ELR (cell line): ENCODE results near the gene SPRR1B.
"Not testable (repeated sequence)": the region's sequence is repeated elsewhere in the genome, so short reads cannot be mapped to it uniquely, and the experiment has no call there.

Experiments used
- DNase-seq: peaks from one replicate; pipeline ENCODE4 v3.0.0-alpha.2; 2015; ENCODE audit warnings: low read depth

SPRR1B gene, protein sequence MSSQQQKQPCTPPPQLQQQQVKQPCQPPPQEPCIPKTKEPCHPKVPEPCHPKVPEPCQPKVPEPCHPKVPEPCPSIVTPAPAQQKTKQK

GRCh38 chr1:153030895-153031294, at the start of gene SPRR1B:
Gene SPRR1B, plus strand, starts transcription at chr1:153031203. Its CDS starts 1,143 bp downstream, at chr1:153032346.
- no peak for DNase-seq

DNA sequence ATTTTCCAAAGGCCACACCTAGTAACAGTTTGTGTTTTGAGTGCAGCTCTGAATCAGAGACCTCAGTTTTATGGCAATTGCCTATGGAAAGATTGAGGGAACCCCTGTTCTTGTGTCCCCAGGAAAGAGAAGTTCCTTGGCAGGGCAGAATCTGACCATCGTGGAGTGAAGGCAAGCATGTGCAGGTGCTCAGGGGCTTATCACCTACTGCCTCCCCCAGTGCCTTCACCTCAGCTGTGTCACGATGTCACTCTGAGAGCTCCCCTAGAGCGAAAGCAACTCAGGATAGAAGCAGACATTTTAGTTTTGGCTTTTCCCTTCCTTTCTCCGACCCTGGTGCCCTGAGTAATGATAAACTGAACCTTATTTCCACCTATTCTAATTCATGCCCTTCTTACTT, 48.9 kb upstream of the SPRR1B start:
- no peak for DNase-seq

DNA sequence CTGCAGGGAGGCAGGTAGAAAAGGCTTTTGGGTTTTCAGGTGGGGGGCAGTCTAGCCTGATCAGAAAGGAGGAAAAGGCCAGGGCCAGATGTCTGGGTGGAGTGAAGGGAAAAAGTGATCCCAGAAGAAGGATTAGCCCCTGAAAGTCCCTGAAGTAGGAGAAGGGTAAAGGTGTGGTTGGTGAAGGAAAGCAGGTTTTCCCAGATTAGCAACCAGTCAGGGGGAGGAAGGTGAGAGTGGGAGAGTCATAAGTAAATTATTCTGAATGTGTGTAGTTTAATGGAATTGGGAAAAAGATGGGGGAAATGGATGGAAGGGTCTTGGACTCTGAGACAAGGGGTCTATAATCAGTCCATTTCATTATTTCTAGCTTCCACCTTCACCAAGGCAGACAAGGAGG, 47.8 kb upstream of the SPRR1B start:
- DNase-seq = no peak

- DNase-seq = no peak
Observed at GRCh38 chr1:152983743-152984142, 47.3 kb upstream of the SPRR1B start, which contains the start of gene SPRR1A. Gene SPRR1A, plus strand, starts transcription at chr1:152984081. Its CDS starts 1,150 bp downstream, at chr1:152985231.

- DNase-seq = no peak
Observed at GRCh38 chr1:152986578-152986977, 44.4 kb upstream of the SPRR1B start.

GRCh38 chr1:152993186-152993585, 37.8 kb upstream of the SPRR1B start:
- DNase-seq = no peak

- no peak for DNase-seq
Observed at GRCh38 chr1:152995842-152996241, 35.2 kb upstream of the SPRR1B start.

GRCh38 chr1:152996633-152997400, 34.2 kb upstream of the SPRR1B start:
- no peak for DNase-seq

- no peak for DNase-seq
Observed at GRCh38 chr1:152997901-152998300, 33.1 kb upstream of the SPRR1B start.

DNA sequence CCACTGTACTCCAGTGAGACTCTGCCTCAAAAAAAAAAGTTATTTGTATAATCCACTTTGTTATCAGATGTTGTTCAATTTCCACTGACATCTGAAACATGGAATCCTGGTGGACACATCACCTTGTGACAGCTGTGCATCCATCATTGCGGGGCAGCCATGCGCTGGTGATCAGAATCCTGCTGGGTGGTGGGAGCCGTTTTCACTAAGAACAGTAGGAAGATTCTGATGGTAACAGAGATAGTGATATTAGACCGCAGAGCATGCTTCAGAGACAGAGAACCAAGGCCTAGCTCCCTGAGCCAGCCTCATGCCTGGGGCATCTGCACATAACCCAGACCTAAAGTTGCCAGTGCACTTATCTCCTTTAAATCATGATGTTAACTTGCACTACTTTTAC, 32.5 kb upstream of the SPRR1B start:
- DNase-seq = no peak

GRCh38 chr1:152999818-153000217, 31.2 kb upstream of the SPRR1B start:
- no peak for DNase-seq

DNA sequence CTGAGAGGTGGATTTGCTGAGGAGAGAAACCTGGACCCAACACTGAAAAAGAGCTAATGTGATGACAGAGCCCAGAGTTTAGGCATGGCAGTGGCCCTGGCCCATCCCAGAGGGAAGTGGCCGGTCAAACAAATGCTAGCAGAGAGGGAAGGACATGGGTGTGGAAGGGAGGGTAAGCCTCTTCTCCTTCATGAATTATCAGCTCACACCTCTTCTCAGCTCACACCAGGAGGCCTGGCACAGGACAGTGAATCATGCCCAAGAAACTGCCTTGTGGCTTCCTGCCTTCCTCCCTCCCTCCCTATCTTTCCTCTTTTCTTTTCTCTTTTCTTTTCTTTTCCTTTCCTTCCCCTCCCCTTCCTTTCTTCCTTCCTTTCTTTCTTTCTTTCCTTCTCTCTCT, 30.7 kb upstream of the SPRR1B start:
- DNase-seq = no peak

GRCh38 chr1:153001382-153001781, 29.6 kb upstream of the SPRR1B start, which contains the start of gene SPRR3:
Gene SPRR3, plus strand, starts transcription at chr1:153001749. Its CDS starts 1,272 bp downstream, at chr1:153003021.
- DNase-seq = no peak

GRCh38 chr1:153011235-153011758, 19.7 kb upstream of the SPRR1B start:
- DNase-seq = not testable (repeated sequence)

DNA sequence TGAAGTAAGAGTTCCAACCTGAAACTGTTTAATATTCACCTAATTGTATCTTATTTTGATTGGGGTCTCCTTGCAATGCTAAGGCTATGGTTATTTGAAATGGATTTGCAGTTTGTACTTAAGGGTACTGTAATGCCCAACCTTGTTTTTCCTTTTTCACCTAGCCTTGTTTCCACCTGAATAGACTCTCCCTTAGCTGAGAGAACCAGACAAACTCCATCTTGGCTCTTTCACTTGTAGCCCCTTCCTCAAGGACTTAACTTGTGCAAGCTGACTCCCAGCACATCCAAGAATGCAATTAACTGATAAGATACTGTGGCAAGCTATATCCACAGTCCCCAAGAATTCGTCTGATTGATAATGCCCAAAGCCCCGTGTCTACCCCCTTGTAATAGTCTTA, 9.2 kb upstream of the SPRR1B start:
- DNase-seq = not testable (repeated sequence)

- not testable (repeated sequence) for DNase-seq
Observed at GRCh38 chr1:153022340-153022739, 8.7 kb upstream of the SPRR1B start.

DNA sequence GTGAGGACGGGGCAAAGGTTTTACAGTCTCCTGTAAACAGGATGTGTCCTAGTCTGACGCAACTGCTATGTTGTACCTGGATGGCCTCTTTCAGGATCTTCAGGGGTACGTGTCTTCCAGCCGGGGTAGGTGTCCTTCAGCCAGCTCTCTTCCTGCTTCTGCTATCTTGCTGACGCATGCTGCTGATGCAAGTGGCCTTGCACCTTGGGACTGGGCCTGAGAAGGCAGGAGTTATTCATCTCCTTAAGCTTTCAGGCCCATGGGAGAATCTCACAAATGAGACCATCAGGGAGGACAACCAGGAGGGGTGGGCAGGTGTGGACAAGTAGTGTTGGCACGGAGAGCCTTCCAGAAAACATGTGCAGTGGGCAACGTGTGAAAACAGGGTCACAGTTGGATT, 7.9 kb upstream of the SPRR1B start:
- DNase-seq = no peak

DNA sequence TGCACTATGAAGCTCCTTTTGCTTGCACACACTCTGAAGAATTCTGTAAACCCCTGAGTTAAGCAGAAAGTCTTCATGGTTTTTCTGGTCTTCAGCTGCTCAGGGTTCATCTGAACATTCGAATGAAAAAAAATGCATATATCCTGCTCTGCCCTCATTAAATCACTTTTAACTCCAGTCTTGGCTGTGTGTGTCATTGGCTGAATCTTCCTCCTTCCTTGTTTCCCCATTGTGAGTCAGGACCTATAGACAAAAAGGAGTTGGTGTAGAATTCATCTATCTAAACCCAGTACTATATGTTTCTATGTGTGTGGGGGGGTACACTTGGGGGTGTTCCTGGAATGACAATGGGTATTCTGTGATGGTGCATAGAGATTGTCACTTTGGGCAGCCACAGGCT, 6.6 kb upstream of the SPRR1B start:
- DNase-seq = no peak

GRCh38 chr1:153025797-153026196, 5.2 kb upstream of the SPRR1B start:
- no peak for DNase-seq

GRCh38 chr1:153028766-153029165, 2.2 kb upstream of the SPRR1B start:
- DNase-seq = no peak

- DNase-seq = no peak
Observed at GRCh38 chr1:153032073-153032472, 1.1 kb downstream of the SPRR1B start.

DNA sequence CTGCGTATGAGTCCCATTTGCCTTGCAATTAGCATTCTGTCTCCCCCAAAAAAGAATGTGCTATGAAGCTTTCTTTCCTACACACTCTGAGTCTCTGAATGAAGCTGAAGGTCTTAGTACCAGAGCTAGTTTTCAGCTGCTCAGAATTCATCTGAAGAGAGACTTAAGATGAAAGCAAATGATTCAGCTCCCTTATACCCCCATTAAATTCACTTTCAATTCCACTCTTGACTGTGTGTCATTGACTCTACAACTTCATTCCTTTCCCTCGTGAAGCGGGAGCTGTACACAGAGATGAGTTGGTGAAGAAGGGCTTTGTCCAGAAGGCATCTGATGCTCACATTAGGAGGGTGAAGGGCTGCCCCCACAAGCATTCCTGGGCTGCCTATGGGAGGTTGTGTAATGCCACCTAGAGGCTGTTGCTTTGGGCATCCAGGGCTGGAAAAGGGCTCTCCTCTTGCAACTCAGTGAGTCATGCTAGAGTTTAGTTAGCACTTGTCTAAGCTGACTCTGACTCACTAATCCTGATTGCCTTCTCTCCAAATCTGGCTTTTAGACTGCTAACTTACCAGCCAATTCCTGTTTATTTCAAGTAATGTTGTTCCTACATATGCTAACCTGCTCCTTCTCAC, 1.8 kb downstream of the SPRR1B start:
- DNase-seq = peak; percentile 85

- DNase-seq = no peak
Observed at GRCh38 chr1:153035211-153035610, 4.2 kb downstream of the SPRR1B start.
